Frontal cortex (tissue), 4 donors: ENCODE measurements around the gene IBA57. TPM values are rescaled to one million over a fixed set of nuclear protein-coding genes. Genes with fewer than 3 reads are reported as not detected.
"Not testable (repeated sequence)": the region's sequence is repeated elsewhere in the genome, so short reads cannot be mapped to it uniquely, and the experiment has no call there.

ENCODE experiments used
- DNase-seq, 2 donors: peaks; one replicate each; pipeline ENCODE4 v3.0.0; 2012; ENCODE audit warnings: low spot score in 2 of 2
- FAIRE-seq: peaks from 2 replicates; lab custom pipeline; 2012; peaks lifted over from hg19 to GRCh38; lab: Jason Lieb, UNC
- total RNA-seq: library from RNA; depleted of rRNA; stranded (reverse); fragments of >200 nt; gene quantifications from one replicate; pipeline ENCODE4 v1.2.3, GENCODE V29; 2014
- donor health status: control.
- donor health status: control.
- donor health status: control.

Gene IBA57
- total RNA-seq, 1 donor from 2014 or later, result 2.9 TPM

DNA sequence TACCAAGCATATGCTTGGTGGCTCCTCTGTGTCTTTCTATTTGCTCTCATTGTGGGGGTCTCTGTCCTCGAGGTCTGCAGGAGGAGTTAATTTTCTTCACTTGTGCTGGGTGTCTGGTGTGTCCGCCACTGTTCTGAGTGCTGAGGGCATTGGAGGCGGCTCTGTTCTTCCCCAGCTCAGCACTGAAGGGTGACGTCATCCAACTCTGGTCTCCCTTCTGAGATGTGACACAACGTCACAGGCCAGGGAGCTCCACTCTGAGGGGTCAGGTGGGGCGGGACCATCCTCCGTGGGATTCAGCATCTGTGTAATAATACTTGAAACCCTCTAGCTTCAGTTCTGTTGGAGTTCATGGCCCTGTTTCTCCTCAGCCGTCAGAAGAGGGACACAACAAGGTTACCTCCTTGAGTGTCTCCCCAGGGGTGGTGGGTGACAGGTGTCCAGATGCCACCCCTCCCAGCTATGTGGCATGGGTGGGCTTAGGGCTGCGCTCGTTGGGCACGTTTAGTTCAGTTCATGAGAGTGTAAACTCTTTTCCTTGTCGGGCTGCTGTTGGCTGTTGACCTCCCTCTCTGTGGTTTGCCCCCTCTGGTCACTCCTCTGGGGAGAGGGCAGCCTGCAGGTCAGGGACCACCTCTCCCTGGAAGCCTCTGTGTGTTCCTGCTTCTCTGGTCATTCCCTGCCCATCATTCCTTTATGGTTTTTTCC is 3.1 kb downstream of the IBA57 start:
- FAIRE-seq (no peak), DNase-seq (no peak)

DNA sequence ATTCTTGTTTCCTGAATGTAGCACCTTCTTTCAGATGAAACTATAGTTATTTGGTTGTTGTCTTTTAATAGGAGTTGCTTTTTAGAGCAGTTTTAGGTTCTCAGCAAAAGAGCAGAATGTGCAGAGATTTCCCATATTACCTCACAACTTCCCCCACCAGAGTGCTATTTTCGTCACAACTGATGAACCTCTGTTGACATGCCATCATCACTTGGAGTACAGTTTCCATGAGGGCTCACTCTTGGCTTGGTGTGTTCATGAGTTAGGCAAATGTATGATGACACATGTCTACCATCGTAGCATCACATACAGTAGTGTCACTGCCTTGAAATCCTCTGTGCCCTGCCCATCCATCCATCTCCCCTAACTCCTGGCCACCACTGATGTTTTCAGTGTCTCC is 3.7 kb downstream of the IBA57 start:
- FAIRE-seq (no peak), DNase-seq (no peak)

DNA sequence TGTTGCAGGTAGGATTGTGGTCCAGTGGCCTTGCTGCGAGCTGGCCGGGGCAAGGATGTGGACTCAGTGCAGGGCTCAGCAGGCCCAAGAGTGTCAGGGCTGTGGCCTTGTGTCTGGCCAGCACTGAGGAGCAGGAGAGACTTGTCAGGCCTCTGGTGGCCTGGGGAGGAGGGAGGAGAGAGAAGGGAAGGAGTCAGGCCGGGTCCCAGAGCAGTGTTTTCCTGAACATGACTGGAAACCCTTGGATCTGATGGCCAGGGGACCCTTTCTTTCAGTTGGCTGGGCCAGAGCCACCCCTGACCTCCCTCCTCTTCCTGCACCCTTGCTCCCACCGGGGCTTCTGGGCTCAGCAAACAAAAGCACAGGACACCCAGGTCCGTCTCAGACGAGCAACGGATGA is 5.1 kb downstream of the IBA57 start:
- no peak for DNase-seq
- FAIRE-seq, result no peak

DNA sequence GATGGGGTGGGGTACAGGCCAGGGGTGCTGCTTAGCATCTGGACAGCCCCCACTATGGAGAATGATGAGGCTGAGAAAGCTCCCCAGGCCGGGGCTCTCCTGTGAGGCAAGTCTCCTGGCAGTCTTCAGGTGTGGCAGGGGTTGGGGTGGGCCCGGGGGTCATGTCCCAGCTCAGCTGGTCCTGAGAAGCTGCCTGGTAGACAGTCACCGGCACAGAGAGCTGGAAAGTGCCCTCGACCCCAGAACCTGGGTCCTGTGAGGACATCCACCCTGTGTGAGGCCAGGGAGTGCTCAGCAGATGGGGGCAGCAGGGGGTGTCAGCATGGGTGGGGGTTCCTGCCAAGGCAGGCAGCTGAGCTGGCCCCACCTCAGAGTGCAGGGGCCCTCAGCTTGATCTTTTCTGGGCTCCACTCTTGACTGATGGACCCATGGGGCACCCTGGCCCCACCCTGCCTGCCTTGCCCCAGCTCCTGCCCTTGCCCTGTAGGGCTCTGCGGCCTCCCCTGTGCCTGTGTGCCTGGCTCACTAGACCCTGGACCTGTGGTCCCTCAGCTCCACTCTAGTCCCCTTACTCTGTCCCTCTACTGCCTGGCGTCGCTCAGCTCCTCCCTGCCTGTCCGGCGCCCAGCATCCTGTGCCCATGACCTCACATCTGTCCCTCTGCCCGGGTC is 5.8 kb downstream of the IBA57 start:
- DNase-seq (no peak), FAIRE-seq (no peak)

DNA sequence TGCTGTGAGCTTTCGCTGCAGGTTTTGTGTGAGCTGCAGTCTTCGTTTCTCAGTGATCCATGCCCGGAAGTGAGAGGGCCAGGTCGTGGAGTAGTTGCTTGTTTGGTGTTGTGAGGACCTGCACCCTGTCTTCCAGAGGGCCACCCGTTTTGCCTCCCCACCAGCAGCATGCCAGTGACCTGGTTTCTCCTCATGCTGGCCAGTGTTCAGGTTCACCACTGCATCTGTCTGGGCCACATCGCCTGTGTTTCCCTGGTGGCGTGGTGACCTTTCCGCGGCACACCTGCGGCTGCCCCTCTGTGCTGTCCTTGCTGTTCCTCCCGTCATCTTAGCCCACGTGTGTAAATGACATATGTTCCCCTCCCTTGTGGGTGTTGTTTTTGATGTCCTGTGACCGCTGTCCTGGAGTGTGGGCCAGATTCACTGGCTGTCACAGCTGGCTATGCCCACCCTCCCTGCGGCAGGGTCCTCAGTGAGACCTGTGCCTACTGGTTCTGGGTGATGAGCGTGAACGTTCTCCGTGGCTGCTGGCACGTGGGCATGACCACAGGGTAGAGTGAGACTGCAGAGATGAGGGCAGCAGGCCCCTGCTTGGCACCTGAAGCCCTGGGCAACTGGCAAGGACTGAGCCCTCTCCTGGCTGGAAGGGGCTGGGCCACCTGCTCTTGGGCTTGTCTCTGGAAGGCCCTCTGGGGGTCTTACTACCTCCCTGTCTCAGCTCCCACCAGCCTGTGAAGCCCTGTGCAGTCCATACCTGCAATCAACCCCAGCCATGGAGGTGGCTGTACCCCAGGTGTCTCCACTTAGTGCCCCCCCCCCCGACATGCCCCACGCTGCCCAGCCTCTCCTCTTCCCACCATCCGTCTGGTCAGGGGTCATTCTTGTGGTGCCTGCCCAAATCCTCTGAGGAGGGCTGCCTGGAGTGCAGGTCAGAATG is 7.3 kb downstream of the IBA57 start:
- DNase-seq (no peak), FAIRE-seq (no peak)

DNA sequence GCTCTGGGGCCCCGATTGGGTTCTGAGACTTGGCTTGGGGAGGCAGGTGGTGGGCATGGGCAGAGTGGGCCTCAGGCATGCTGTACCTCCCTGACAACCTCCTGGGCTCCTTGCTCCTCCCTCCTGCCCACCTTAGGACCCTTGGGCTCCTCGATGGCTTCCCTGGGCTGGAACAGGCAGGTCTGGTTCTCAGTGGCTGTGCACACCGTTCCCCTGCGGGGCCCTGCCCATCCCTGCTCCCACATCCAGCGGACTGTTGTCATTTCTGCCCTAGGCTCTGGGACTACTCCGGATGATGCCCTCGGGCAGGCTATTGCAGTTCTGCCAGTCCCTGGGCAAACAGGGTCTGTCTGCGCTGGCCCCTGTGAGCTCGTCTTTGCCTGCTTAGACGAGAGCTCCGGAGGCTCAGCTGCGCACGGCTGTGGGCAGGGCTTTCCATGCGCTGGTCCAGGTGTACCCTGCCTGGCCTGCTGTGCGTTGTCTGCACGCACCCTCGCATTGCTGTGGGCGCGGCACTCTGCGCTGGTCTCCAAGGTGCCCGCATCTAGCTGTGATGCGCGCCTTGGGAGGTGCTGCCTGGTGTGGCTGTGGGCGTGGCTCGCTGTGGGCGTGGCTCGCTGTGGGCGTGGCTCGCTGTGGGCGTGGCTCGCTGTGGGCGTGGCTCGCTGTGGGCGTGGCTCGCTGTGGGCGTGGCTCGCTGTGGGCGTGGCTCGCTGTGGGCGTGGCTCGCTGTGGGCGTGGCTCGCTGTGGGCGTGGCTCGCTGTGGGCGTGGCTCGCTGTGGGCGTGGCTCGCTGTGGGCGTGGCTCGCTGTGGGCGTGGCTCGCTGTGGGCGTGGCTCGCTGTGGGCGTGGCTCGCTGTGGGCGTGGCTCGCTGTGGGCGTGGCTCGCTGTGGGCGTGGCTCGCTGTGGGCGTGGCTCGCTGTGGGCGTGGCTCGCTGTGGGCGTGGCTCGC is 8.2 kb downstream of the IBA57 start:
- FAIRE-seq, result not testable (repeated sequence)

DNA sequence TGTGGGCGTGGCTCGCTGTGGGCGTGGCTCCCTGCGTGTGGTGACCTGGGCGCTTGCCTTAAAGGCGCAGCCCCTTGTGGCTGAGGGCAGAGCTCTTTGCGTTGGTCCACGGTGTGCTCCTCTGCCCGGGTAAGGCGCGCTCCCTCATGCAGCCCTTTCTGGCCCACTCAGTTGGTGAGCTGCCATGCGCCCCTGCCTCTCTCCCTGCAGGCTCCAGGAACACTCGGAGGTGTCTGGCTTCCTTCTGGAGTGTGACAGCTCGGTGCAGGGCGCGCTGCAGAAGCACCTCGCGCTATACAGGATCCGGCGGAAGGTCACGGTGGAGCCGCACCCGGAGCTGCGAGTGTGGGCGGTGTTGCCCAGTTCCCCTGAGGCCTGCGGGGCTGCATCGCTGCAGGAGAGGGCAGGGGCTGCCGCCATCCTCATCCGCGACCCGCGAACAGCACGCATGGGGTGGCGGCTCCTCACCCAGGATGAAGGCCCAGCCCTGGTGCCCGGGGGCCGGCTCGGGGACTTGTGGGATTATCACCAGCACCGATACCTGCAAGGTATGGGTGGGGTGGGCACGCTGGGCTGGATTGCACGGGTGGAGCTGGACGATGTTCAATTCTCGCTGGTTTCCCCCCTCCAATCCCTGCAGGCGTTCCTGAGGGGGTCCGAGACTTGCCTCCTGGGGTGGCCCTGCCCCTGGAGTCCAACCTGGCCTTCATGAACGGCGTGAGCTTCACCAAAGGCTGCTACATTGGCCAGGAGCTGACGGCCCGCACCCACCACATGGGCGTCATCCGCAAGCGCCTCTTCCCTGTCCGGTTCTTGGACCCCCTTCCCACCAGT is 9.1 kb downstream of the IBA57 start:
- FAIRE-seq (no peak), DNase-seq (no peak)

More for the DNA sequence above, 8.2 kb downstream of the IBA57 start:
- DNase-seq, result not testable (repeated sequence)

DNA sequence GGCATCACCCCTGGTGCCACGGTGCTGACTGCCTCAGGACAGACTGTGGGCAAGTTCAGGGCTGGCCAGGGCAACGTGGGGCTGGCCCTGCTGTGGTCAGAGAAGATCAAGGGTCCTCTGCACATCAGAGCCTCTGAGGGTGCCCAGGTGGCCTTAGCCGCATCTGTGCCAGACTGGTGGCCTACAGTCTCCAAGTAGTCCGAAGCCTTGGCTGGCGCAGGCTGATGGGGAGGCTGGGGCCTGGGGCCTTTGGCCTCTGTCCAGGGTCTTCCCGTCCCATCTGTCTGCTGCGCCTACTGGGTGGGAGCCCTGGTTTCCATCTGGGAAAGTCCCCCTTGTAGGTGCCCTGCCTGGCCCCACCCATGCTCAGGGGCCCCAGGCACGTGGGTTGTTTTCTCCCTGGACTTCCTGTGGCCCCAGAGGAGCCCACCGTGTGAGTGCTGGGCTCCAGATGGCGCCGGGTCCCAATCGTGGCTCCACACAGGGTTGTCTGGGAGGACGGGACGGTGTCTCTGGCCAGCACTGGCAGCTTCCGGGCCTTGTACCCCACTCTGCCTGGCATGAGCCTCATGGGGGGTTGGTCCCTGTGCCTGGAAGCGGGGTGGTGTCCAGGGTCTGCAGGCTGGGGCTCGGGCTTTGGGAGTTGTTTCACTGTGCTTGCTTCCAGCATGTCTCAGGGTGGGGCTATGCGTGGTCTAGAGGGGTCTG is 9.9 kb downstream of the IBA57 start:
- no peak for FAIRE-seq
- no peak for DNase-seq

DNA sequence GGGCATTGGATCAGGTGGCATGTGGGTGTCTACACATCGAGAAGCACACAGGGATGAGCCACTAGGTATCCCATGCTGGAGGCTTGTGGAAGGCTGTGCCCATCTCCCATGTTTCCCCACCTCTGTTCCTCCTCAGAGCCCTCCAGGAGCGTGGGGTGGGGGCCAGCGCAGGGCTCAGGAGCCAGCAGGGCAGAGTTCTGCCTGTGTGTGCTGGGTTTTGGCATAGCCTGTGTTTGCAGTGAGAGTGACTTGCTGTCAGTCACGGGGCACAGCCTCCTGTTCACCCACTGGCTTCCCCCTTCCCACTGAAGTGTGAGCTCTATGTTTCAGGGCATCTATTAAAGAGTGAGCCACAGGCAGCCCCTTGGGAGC is 10.4 kb downstream of the IBA57 start:
- FAIRE-seq (no peak), DNase-seq (no peak)

DNA sequence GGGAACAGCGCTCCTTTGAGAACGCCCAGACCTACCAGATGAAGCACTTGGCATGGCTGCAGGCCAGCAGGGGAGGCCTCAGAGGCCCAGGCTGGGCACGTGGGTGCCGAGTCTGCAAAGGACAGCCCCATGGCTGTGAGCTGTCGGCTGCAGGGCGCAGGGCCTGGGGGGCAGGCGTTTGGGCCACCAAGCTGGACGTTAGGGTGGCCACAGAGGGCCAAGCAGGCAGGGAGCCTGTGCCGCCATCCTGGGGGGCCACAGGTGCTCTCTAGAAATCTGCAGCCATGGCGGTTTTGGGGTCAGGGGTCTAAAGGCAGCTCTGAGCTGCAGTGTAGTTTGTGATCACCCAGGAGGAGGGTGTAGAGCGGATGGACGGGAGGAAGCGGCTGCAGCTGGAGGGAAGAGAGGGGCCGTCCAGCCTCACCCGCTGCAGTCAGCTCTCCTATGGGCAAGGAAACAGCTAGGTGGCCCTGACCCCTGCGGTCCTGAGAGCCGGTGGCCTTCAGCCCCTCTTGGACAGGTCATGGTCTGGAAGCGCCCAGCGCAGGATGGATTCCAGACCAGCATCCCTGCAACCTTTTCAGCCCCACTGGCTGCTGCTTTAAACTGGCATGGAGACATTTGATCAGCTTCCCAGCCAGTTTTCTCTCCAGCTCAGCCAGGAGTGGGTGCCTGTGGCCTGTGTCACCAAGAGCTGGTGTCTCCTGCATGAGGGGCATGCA is 11.0 kb downstream of the IBA57 start:
- FAIRE-seq, result no peak
- no peak for DNase-seq

DNA sequence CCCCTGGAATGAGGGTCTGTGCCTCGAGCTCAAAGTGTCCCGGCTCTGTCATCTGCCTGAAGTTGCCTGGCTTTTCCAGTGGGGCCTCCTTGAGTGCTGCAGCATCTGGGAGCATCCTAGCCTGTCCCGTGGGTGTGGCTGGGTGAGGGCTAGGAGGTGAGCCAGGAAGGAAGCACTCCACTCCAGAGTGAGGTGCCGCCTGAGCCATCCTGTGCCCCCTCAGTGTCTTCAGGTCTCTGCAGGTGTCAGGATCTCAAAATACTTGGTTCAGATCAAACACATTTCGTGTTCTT is 11.5 kb downstream of the IBA57 start:
- no peak for DNase-seq
- no peak for FAIRE-seq

DNA sequence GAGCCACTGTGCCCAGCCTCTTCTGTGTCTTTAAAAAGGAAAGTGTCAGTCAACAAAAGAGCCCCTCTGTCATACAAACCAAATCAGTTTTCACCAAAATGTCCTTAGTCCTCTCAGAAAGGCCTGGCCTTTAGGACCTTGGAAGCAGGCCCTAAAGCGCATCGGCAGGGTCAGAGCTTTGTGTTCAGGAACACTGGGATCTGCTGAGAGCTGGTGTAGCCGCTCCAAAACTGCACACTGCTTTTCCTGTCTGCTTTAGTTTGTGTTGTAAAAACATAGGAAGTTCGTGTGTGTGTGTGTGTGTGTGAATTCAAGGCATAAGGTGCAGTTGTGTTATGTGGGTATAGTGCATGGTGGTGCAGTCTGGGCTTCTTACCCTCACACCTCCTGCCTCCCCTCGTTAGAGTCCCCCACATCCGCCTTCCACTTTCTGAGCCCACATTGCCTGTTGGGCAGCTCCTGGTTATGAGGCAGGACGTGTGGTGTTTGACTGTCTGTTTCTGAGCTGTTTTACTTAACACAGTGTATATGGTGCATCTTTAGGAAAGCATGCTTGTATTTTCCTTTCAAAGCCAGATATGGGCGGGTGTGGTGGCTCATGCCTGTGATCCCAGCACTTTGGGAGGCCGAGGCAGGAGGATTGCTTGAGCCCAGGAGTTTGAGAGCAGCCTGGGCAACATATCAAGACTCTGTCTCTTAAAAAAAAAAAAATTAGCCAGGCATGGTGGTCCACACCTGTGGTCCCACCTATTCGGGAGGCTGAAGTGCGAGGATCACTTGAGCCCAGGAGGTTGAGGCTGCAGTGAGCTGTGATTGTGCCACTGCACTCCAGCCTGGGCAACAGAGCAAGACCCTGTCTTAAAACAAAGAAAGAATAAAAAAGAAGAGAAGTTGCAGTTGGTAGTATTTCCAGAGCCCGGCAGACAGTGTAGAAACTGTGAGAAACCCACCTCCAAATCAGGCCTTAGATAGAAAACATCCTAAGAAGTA is 12.4 kb downstream of the IBA57 start:
- FAIRE-seq (no peak), DNase-seq (no peak)

DNA sequence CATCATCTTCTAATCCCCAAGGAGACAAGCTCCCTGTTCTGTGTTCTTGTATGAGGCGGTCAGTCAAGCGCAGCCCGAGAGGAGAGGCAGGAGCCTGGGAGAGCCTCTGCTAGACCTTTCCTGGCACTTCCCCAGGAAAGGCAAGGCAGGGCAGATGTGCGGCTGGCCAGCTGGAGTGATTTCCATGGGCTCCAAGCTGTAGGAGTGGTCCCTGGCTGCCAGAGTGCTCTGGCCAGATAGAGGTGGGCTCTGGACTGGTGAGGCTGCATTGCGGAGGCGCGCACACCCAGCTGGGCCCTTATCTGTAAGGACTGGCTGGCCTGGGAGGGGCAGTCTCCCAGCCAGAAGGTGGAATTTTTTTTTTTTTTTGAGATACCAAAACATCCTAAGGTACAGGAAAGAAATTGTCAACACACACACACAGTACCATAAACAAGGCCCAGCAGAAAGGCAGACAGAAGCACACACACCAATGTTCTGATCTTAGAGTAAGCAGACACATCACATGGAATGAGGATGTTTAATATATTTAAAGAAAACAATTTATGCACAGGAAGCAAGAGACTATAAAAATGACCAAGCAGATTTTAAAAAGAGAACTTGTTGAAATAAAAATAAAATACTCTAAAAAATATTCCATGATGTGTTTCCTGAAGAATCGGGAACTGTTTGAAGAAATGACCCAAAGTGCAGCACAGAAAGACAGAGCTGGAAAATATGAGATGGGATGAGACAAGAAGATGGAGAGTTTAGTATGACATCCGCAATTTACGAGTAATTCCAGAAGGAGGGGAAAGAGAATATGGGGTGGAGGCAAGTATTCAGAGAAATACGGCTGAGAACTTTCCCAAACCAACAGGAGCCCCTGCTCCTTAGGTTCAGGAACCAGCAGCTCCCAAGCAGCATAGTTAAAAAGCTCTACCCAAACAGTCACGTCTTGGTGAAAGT is 13.4 kb downstream of the IBA57 start:
- FAIRE-seq, result no peak

DNA sequence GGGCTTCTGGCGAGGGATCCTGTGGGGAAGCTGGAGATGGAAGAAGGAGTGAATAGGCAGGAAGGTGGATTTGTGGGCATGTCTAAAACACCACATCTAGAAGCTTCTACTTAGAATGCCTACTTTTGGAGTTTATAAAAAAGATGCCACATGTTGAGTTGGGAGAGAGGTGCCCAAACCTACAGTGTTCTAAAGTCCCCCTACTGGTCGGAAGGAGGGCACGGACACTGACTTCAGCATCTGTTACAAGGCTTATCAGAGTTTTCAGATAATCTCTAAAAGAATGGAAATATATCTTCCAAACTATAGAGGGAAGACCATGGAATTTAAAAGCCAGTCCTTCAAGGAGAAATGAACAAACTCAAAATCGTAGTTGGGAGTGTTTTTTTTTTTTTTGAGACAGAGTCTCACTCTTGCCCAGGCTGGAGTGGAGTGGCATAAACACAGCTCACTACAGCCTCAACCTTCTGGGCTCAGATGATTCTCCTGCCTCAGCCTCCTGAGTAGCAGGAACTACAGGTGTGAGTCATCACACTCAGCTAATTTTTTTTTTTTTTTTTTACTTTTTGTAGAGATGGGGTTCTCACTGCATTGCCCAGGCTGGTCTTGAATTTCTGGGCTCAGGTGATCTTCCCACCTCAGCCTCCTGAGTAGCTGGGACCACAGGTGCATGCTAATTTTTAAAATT is 14.8 kb downstream of the IBA57 start:
- no peak for DNase-seq
- no peak for FAIRE-seq

More for the DNA sequence above, 13.4 kb downstream of the IBA57 start:
- no peak for DNase-seq
